A549 (cell line): Measurements from ENCODE around the gene BSDC1.

Experiments used
- POLR2A ChIP-seq: IDR thresholded peaks from 2 replicates; pipeline ENCODE4 v1.6.1; 2012; ENCODE audit warnings: mild to moderate bottlenecking, low read length
- TF ChIP-seq, protein P1 (sequence below): fragments of >200 bp; sonication (Bioruptor Twin); formaldehyde crosslinking; IDR thresholded peaks from 3 replicates; pipeline ENCODE4 v1.5.1; 2016

- TF ChIP-seq, protein P1, sequence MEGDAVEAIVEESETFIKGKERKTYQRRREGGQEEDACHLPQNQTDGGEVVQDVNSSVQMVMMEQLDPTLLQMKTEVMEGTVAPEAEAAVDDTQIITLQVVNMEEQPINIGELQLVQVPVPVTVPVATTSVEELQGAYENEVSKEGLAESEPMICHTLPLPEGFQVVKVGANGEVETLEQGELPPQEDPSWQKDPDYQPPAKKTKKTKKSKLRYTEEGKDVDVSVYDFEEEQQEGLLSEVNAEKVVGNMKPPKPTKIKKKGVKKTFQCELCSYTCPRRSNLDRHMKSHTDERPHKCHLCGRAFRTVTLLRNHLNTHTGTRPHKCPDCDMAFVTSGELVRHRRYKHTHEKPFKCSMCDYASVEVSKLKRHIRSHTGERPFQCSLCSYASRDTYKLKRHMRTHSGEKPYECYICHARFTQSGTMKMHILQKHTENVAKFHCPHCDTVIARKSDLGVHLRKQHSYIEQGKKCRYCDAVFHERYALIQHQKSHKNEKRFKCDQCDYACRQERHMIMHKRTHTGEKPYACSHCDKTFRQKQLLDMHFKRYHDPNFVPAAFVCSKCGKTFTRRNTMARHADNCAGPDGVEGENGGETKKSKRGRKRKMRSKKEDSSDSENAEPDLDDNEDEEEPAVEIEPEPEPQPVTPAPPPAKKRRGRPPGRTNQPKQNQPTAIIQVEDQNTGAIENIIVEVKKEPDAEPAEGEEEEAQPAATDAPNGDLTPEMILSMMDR, result no peak
- TF ChIP-seq POLR2A, result no peak
Measured at GRCh38 chr1:32411261-32411660, 17.0 kb upstream of the BSDC1 start.
